Neural progenitor cell (in vitro differentiated cells): Measurements from ENCODE around the gene JMJD6.
"Not testable (repeated sequence)": the region's sequence is repeated elsewhere in the genome, so short reads cannot be mapped to it uniquely, and the experiment has no call there.

ENCODE experiments used
- CTCF ChIP-seq: fragments of 200-600 bp; sonication (generic); IDR thresholded peaks from 2 replicates; pipeline ENCODE4 v1.5.1; 2017; ENCODE audit warnings: antibody characterized with exemption, mild to moderate bottlenecking
- EZH2 ChIP-seq: fragments of 200-600 bp; sonication (generic); IDR thresholded peaks from 2 replicates; pipeline ENCODE4 v1.6.1; 2017; ENCODE audit warnings: antibody characterized with exemption, mild to moderate bottlenecking, moderate library complexity
- EZH2phosphoT487 ChIP-seq: fragments of 200-600 bp; sonication (generic); IDR thresholded peaks from 2 replicates; pipeline ENCODE4 v1.6.1; 2017; ENCODE audit warnings: antibody characterized with exemption

GRCh38 chr17:76698466-76698977, 27.9 kb downstream of the JMJD6 start:
- not testable (repeated sequence) for TF ChIP-seq EZH2phosphoT487, CTCF, EZH2
